Osteoblast (primary cell): ENCODE data around the gene ERO1A. TPM values are rescaled to one million over a fixed set of nuclear protein-coding genes. Genes with fewer than 3 reads are reported as not detected.

ENCODE experiments used
- DNase-seq: peaks from one replicate; pipeline ENCODE4 v3.0.0; 2011; ENCODE audit warnings: low spot score, mixed read lengths; ENCODE audit not compliant: insufficient read length; ENCODE audit errors: missing footprints
- H2AFZ ChIP-seq: 2 replicates; pipeline ENCODE4 v1.6.0; 2011; ENCODE audit warnings: mild to moderate bottlenecking, low read length
- H3K27ac ChIP-seq: 2 replicates; pipeline ENCODE4 v1.5.1; 2011; ENCODE audit warnings: mild to moderate bottlenecking, low read depth, low read length, moderate library complexity
- H3K27me3 ChIP-seq: 2 replicates; pipeline ENCODE4 v1.6.0; 2012; ENCODE audit warnings: mild to moderate bottlenecking, control low read depth, inconsistent platforms, low read length, moderate library complexity; ENCODE audit not compliant: insufficient read depth
- H3K36me3 ChIP-seq: 2 replicates; pipeline ENCODE4 v1.5.1; 2011; ENCODE audit warnings: mild to moderate bottlenecking, low read length, control low read depth, moderate library complexity; ENCODE audit not compliant: insufficient read depth
- H3K4me1 ChIP-seq: 2 replicates; pipeline ENCODE4 v1.5.1; 2011; ENCODE audit warnings: mild to moderate bottlenecking, low read length, control low read depth, moderate library complexity; ENCODE audit not compliant: insufficient read depth
- H3K4me2 ChIP-seq: 2 replicates; pipeline ENCODE4 v1.6.0; 2011; ENCODE audit warnings: mild to moderate bottlenecking, low read length; ENCODE audit not compliant: insufficient read depth
- H3K4me3 ChIP-seq: fragments of 200-600 bp; sonication (generic); 3 replicates; pipeline ENCODE4 v1.5.1; 2012; ENCODE audit warnings: mild to moderate bottlenecking, low read length, inconsistent platforms; ENCODE audit not compliant: insufficient read depth
- H3K79me2 ChIP-seq: 2 replicates; pipeline ENCODE4 v1.6.0; 2012; ENCODE audit warnings: mild to moderate bottlenecking, low read length, control low read depth, inconsistent platforms; ENCODE audit not compliant: insufficient read depth
- H3K9me3 ChIP-seq: 2 replicates; pipeline ENCODE4 v1.5.1; 2011; ENCODE audit warnings: low read depth, low read length, control low read depth
- H4K20me1 ChIP-seq: 2 replicates; pipeline ENCODE4 v1.6.0; 2012; ENCODE audit warnings: mild to moderate bottlenecking, low read length, control low read depth; ENCODE audit not compliant: insufficient read depth
- total RNA-seq: library from RNA; depleted of rRNA; stranded (reverse); fragments of >200 nt; gene quantifications from 2 replicates; pipeline ENCODE4 v1.2.3, GENCODE V29; 2012
- TF ChIP-seq, protein P1 (sequence below): IDR thresholded peaks from 2 replicates; pipeline ENCODE4 v1.5.1; 2011; ENCODE audit warnings: mild to moderate bottlenecking, low read depth, low read length, moderate library complexity; ENCODE audit errors: extremely low read depth

Gene ERO1A
- total RNA-seq, 1 donor, result 56.8 TPM

DNA sequence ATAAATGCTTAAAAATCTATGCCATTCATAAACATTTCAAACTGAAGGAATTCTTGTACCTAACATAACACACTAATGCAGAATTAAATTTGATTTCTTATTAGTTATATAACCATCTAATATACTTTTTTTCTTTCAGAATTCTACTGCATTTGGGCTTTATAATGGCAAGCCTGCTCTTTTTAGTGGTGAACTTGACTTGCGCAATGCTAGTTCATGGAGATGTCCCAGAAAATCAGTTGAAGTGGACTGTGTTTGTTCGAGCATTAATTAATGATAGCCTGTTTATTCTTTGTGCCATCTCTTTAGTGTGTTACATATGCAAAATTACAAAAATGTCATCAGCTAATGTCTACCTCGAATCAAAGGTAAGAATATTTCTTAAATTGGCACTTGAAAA, 95.4 kb downstream of the ERO1A start:
- H3K36me3 ChIP-seq, result no peaks in the 10 kb centered on the region
- H3K27ac ChIP-seq, result no peak overlapping the region
- H3K4me3 ChIP-seq, result no peak overlapping the region
- H3K79me2 ChIP-seq, result no peaks in the 10 kb centered on the region
- no peaks in the 10 kb centered on the region for H3K27me3 ChIP-seq
- H3K9me3 ChIP-seq, result no peaks in the 10 kb centered on the region
- no peaks in the 10 kb centered on the region for H3K4me1 ChIP-seq
- no peak for DNase-seq
- no peak overlapping the region for H2AFZ ChIP-seq
- H3K4me2 ChIP-seq, result no peak overlapping the region
- TF ChIP-seq, protein P1, sequence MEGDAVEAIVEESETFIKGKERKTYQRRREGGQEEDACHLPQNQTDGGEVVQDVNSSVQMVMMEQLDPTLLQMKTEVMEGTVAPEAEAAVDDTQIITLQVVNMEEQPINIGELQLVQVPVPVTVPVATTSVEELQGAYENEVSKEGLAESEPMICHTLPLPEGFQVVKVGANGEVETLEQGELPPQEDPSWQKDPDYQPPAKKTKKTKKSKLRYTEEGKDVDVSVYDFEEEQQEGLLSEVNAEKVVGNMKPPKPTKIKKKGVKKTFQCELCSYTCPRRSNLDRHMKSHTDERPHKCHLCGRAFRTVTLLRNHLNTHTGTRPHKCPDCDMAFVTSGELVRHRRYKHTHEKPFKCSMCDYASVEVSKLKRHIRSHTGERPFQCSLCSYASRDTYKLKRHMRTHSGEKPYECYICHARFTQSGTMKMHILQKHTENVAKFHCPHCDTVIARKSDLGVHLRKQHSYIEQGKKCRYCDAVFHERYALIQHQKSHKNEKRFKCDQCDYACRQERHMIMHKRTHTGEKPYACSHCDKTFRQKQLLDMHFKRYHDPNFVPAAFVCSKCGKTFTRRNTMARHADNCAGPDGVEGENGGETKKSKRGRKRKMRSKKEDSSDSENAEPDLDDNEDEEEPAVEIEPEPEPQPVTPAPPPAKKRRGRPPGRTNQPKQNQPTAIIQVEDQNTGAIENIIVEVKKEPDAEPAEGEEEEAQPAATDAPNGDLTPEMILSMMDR, result no peak
- no peaks in the 10 kb centered on the region for H4K20me1 ChIP-seq

DNA sequence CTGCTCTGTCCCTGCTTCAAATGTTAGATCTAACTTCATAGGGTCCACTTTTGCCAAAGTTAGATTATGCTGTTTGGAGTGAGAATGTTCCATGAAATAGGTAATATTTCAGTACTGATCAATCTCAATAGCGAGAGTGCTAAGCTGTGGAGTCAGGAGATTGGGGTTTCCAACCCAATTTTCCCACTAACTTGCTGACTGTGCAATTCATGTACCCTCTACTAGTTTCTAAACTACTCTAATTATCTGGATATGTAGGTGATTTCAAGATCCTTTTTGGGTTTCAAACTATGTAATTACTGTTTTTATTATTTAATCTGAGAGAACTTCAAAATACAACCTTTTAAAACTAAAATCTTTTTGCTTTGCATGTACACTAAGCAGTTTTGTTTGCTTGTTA, 96.8 kb downstream of the ERO1A start:
- DNase-seq, result no peak
- TF ChIP-seq, protein P1, result no peak
- H3K4me1 ChIP-seq, result no peaks in the 10 kb centered on the region

DNA sequence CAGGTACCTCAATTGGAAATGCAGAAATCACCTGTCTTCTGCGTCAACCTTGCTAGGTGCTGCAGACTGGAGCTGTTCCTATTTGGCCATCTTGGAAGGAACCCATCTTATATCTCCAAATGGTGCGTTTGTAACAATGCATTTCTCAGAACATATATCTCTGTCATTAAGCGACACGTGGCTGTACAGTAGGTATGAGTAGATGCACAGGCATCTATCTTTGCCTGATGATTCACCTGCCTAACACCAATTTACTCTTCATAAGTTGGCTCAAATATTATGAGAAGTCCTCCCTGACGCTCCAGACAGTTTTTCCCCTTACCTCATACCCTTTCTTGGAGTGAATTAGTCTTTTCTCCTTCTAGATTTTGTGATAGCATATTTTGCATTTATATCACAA, 98.5 kb downstream of the ERO1A start:
- H3K27ac ChIP-seq, result no peak overlapping the region
- H3K4me3 ChIP-seq, result no peak overlapping the region
- no peaks in the 10 kb centered on the region for H3K36me3 ChIP-seq
- H3K27me3 ChIP-seq, result no peaks in the 10 kb centered on the region
- H3K79me2 ChIP-seq, result no peaks in the 10 kb centered on the region
- no peaks in the 10 kb centered on the region for H3K9me3 ChIP-seq
- TF ChIP-seq, protein P1, result no peak
- no peaks in the 10 kb centered on the region for H4K20me1 ChIP-seq
- no peak overlapping the region for H3K4me2 ChIP-seq
- no peaks in the 10 kb centered on the region for H3K4me1 ChIP-seq
- H2AFZ ChIP-seq, result no peak overlapping the region
- DNase-seq, result no peak

More for the DNA sequence above, 96.8 kb downstream of the ERO1A start:
- H3K36me3 ChIP-seq, result no peaks in the 10 kb centered on the region
- H3K4me2 ChIP-seq, result no peak overlapping the region
- H3K27ac ChIP-seq, result no peak overlapping the region
- H3K9me3 ChIP-seq, result no peaks in the 10 kb centered on the region
- H3K4me3 ChIP-seq, result no peak overlapping the region
- no peaks in the 10 kb centered on the region for H4K20me1 ChIP-seq
- no peaks in the 10 kb centered on the region for H3K79me2 ChIP-seq
- H3K27me3 ChIP-seq, result no peaks in the 10 kb centered on the region
- H2AFZ ChIP-seq, result no peak overlapping the region

DNA sequence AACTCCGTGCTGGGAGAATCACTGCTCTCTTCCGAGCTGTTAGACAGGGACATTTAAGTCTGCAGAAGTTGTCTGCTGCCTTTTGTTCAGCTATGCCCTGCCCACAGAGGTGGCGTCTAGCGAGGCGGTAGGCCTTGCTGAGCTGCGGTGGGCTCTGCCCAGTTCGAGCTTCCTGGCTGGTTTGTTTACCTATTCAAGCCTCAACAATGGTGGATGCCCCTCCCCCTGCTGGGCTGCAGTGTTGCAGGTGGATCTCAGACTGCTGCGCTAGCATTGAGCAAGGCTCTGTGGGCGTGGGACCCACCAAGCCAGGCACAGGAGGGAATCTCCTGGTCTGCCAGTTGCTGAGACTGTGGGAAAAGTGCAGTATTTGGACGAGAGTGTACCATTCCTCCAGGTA, 99.0 kb downstream of the ERO1A start:
- DNase-seq, result no peak
- Histone ChIP-seq H4K20me1 (no peaks in the 10 kb centered on the region), H3K4me1 (no peaks in the 10 kb centered on the region), H3K27ac (no peak overlapping the region), H3K9me3 (no peaks in the 10 kb centered on the region), H3K79me2 (no peaks in the 10 kb centered on the region), H3K4me3 (no peak overlapping the region), H3K4me2 (no peak overlapping the region), H3K36me3 (no peaks in the 10 kb centered on the region), H2AFZ (no peak overlapping the region), H3K27me3 (no peaks in the 10 kb centered on the region)
- TF ChIP-seq, protein P1, result no peak
